ENCODE data around the gene TUBA1C. TPM values are rescaled to one million over a fixed set of nuclear protein-coding genes. Genes with fewer than 3 reads are reported as not detected.

Gene TUBA1C
- total RNA-seq, 1 experiment from 2014 or later = 660 TPM

DNA sequence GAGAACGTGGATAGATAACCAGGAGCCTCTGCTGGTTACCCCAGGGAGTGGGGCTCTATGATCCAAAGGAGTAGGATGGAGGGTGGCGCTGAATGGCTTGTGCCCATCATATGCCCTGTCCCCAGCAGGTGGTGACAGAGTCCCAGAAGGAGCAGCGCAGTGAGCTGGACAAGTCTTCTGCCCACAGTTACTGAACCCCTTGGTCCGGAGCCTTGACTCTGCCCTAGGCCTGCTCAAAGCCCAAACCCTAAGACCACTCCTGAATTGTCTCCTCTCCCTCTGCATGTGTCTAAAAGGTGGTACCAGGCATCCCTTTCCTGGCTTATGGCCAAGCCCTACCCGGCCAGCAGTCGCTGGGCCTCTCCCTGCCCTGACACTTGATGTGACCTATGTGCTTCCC, 33.3 kb downstream of the TUBA1C start:
- peaks cover 5% of the 10 kb centered on the region for H3K23me2 ChIP-seq (ENCODE audit: insufficient read length, low read depth, low read length, poor library complexity, severe bottlenecking)
- no peak overlapping the region; a peak in 1 of 7 replicates for H3K27ac Mint-ChIP-seq

More for the DNA sequence above, 33.3 kb downstream of the TUBA1C start:
- DNase-seq = no peak
- TF ChIP-seq CTCF (conservative IDR thresholded peaks at IDR 0.05) = no peak
- Histone ChIP-seq H3K27me3 (ENCODE audit: insufficient read depth, low read length) (peaks cover 51% of the 10 kb centered on the region), H3K23ac (ENCODE audit: insufficient read length, low read depth, low read length) (no peak overlapping the region), H4K20me1 (ENCODE audit: control insufficient read depth, insufficient read depth, insufficient read length) (peaks cover 3% of the 10 kb centered on the region), H3K9me3 (ENCODE audit: control insufficient read depth, low read depth, low read length) (no peaks in the 10 kb centered on the region), H3K4me2 (ENCODE audit: insufficient read depth, insufficient read length, low read length) (no peak overlapping the region), H3K9ac (ENCODE audit: extremely low read depth, insufficient read length, low read length) (no peak overlapping the region), H3K14ac (ENCODE audit: insufficient read depth, low read length) (no peak overlapping the region), H3K4me1 (ENCODE audit: insufficient read depth, low read length) (no peaks in the 10 kb centered on the region), H3T11ph (ENCODE audit: low read length) (no peak overlapping the region), H3K79me2 (ENCODE audit: insufficient read depth, low read length) (no peaks in the 10 kb centered on the region), H2BK20ac (ENCODE audit: low read depth, low read length, poor library complexity, severe bottlenecking) (no peak overlapping the region), H3K79me1 (ENCODE audit: insufficient read depth, low read depth, low read length, poor library complexity, severe bottlenecking) (no peaks in the 10 kb centered on the region), H3K18ac (ENCODE audit: insufficient read length, low read depth, low read length) (no peak overlapping the region), H4K8ac (replicated peaks; ENCODE audit: insufficient read length, low read depth, low read length) (no peak overlapping the region), H3K27ac (ENCODE audit: insufficient read length, low read depth, low read length) (no peak overlapping the region), H4K5ac (ENCODE audit: insufficient read length, low read depth, low read length) (no peak overlapping the region), H2AK5ac (ENCODE audit: insufficient read length, low read length) (no peak overlapping the region), H2BK12ac (ENCODE audit: insufficient read length, low read depth, low read length) (no peak overlapping the region), H2BK5ac (ENCODE audit: insufficient read length, low read length) (no peak overlapping the region), H3K4ac (ENCODE audit: low read depth, low read length) (no peak overlapping the region), H2BK120ac (ENCODE audit: low read depth, low read length, poor library complexity, severe bottlenecking) (no peak overlapping the region), H3K56ac (ENCODE audit: insufficient read length, low read depth, low read length) (no peak overlapping the region), H4K91ac (ENCODE audit: insufficient read length, low read depth, low read length) (no peak overlapping the region), H2AFZ (ENCODE audit: low read length) (no peak overlapping the region), H2BK15ac (ENCODE audit: low read depth, low read length) (no peak overlapping the region)
- WGBS (ENCODE audit: extremely low coverage, insufficient read length, low lambda C conversion rate) = no CpG with 5 or more reads among the region's 6 CpGs
- no peaks in the 10 kb centered on the region; a peak in 2 of 7 replicates for H3K36me3 Mint-ChIP-seq (ENCODE audit: insufficient read depth in 1 of 3, low read depth in 3 of 3)
- H3K4me1 Mint-ChIP-seq = peaks cover 13 to 33% of the 10 kb centered on the region in 2 experiments
- peaks cover 0 to 2% of the 10 kb centered on the region in 2 experiments; a peak in 1 of 5 replicates for H3K9me3 Mint-ChIP-seq
- H3K4me3 Mint-ChIP-seq = no peak overlapping the region; a peak in 1 of 5 replicates
- H3K27me3 Mint-ChIP-seq (ENCODE audit: low read depth) = peaks cover 90% of the 10 kb centered on the region

All from H9 (cell line).